A549 treated with ZK216348 at 1 μM for 4 hours (cell line): ENCODE results near the gene CTBS. TPM values are rescaled to one million over a fixed set of nuclear protein-coding genes. Genes with fewer than 3 reads are reported as not detected.

Experiments used
- total RNA-seq: library from RNA; stranded (reverse); fragments of 200-300 nt; extraction: Qiagen RNA extraction; gene quantifications from 5 replicates; pipeline ENCODE4 v1.2.3, GENCODE V29; 2022; ENCODE audit warnings: low read depth

The CTBS gene
- 3.3 to 7.3 TPM (median 6.0 TPM) in 5 replicates for total RNA-seq

GRCh38 chr1:84573967-84574842 is at the start of gene CTBS:
Gene CTBS, minus strand, starts transcription at chr1:84574440. Its CDS starts 25 bp downstream, at chr1:84574415.

GRCh38 chr1:84506002-84506728 is 68.1 kb downstream of the CTBS start, which contains the start of the genes GNG5 and SPATA1:
Gene GNG5, minus strand, starts transcription at chr1:84506581. Its CDS starts 490 bp downstream, at chr1:84506091.
Gene SPATA1, plus strand, starts transcription at chr1:84506386. Its CDS starts 9,974 bp downstream, at chr1:84516360.

Other genes starting within 250 kb of the CTBS start
- gene DNASE2B, start 176.0 kb downstream of the CTBS start, total RNA-seq: not detected in 5 replicates
- 28.1 to 40.2 TPM (median 29.5 TPM) in 5 replicates for gene RPF1, start 95.2 kb downstream of the CTBS start, total RNA-seq
- 0.75 to 2.3 TPM (median 1.1 TPM) in 4 of 5 replicates, not detected in the other for gene SPATA1, start 68.1 kb downstream of the CTBS start, total RNA-seq
- 158 to 190 TPM (median 169 TPM) in 5 replicates for gene GNG5, start 67.9 kb downstream of the CTBS start, total RNA-seq
- gene SSX2IP, start 116.0 kb upstream of the CTBS start, total RNA-seq: 8.0 to 16.1 TPM (median 13.6 TPM) in 5 replicates